COLO668 (cell line): Measurements from ENCODE around the gene BEX4.
"Not testable (repeated sequence)": the region's sequence is repeated elsewhere in the genome, so short reads cannot be mapped to it uniquely, and the experiment has no call there.

Source experiments
- DNase-seq: peaks from one replicate; lab custom pipeline; 2025; ENCODE audit not compliant: unreplicated experiment; lab: John Stamatoyannopoulos, UW

BEX4 gene, protein sequence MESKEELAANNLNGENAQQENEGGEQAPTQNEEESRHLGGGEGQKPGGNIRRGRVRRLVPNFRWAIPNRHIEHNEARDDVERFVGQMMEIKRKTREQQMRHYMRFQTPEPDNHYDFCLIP

GRCh38 chrX:103214870-103215424, at the start of gene BEX4:
TSS of gene BEX4 (plus strand) at chrX:103215108. CDS start at chrX:103216154, 1,046 bp downstream.
- DNase-seq, result peak; percentile 2

DNA sequence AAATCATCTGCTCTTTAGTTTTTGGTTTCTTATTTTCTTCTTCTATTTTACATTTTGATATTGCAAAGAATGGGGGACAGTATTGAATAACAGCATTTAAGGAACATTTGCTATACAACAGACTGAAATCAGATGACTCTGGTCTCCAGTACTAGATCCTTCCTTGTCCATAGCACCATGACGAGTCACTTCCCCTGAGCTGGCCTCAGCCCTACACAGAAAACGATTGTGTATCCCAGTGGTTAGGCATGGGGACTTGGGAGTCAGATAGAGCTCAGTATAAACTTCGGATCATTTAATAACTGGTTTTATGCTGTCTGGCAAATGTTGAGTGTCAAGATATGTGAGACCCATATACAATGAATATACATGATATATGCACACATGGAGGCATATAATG, 44.7 kb upstream of the BEX4 start:
- no peak for DNase-seq

GRCh38 chrX:103171353-103171752, 43.6 kb upstream of the BEX4 start:
- DNase-seq, result no peak

- DNase-seq, result not testable (repeated sequence)
These were observed 39.7 kb upstream of the BEX4 start for GRCh38 chrX:103175256-103175655.

- peak; percentile 12 for DNase-seq
These were observed 38.8 kb upstream of the BEX4 start for GRCh38 chrX:103175944-103176753.

DNA sequence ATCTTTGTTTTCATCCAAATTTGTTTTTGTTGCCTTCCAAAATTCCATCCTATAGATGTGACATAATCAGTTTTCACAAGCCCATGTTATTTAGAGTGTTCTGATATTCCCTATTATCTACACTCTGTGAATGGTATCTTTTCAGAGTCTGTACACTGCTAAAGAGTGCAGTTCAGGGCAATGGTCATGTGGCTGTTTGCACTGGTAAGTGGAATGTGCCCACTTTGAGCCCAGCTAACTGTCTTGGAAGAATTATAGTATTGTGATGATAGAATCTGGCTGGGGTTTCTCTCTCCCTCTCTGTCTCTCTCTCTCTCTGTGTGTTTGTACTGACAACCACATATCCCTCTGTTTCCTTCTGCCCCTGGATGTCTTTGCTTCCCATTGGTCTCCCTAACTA, 37.4 kb upstream of the BEX4 start:
- no peak for DNase-seq

DNA sequence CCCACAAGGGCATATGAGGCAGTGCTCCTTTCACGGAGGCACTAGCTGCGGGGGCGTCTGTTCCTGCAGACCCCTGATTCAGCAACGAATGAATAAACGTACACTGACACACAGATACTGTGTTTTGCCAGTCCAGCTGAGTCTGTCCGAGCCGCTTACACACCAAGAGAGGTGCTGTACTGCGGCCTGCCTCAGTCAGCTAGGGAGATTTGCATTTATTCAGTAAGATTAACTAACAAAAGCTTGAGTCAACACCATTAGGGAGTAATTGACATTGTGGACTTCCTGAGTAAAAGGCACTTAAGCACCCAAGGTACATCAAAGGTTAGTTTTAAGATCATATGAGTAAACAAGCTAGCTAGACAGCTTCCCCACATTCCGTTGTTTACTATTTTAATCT, 31.0 kb upstream of the BEX4 start:
- DNase-seq, result no peak

DNA sequence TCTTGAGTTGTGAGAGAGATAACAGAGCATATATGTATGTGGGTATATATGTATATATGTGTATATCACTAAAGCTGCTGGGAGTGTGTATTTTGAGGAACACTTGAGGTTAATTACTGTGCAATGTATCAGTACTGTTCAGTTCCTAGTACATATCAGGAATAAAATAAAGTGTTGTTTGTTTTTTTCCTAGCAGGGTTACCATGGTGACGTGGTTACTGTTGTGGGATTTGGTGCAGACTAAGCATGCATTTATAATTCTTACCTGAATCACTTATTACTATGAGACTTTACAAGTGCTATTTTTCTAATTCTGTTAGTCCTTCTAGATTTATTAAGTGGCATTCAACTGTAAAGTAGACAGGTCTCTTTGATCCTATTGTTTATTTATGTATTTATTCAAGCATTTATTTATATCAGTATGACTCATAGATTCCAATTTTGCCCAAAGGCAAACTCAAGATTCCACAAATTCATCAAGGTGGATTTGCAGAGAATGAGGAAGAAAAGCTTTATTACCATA, 26.9 kb upstream of the BEX4 start:
- no peak for DNase-seq

DNA sequence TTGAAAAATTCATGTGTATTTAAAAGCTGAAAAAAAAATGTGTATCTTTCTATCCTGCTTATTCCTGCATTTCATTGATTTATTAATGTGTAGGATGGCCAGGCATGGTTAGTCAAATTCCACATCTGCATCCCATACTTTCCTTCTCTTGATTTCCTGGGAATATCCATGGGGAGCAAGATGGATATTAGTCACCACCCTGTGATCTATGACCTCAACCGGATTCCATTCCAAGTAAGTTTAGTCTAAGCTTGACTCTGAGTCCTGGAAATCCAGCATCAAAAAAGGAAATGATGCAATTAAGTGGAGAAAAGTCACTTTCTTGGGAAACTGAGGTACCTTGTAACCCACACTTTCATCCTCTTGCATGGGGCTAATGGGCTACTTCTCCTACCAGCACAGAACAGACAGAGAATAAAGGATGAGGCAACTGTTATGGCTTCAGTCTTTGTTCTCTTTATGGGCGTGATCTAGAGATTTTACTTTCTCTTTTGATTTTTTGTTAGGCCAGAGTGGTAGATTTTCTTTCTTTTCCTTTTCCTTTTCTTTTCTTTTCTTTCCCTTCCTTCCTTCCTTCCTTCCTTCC, 17.1 kb upstream of the BEX4 start:
- no peak for DNase-seq

- DNase-seq, result not testable (repeated sequence)
These were observed 16.2 kb upstream of the BEX4 start for GRCh38 chrX:103198668-103199067.

DNA sequence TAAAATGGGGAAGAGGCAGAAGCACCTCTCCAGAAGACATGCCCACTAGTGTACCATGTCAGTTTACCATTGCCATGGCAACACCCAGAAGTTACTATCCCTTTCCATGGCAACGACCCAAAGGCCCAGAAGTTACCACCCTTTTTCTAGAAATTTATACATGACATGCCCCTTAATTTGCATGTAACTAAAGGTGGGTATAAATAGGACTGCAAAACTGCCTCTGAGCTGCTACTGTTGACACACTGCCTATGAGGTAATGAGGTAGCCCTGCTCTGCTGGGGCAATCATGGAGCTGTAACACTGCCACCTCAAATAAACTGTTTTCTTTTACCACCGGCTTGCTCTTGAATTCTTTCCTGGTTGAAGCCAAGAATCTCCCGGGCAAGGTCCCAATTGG, 13.9 kb upstream of the BEX4 start:
- no peak for DNase-seq

DNA sequence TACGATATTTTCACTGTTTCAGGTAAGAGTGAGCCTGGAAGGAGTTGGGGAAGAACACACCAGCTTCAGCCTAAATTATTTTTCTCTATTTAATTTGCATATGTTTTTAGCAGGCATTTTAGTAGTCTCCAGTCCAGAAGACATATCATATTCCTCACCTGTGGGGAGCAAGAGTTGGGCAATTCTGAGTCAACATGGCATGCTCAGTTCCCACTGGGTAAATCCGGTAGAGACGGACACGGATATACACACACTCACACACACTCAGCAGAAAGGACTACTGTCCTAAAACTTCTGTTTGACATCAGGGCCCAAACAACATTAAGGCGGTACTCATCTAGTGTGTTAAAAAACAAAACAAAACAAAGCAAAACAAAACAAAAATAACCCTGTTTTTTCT, 4.9 kb upstream of the BEX4 start:
- no peak for DNase-seq

DNA sequence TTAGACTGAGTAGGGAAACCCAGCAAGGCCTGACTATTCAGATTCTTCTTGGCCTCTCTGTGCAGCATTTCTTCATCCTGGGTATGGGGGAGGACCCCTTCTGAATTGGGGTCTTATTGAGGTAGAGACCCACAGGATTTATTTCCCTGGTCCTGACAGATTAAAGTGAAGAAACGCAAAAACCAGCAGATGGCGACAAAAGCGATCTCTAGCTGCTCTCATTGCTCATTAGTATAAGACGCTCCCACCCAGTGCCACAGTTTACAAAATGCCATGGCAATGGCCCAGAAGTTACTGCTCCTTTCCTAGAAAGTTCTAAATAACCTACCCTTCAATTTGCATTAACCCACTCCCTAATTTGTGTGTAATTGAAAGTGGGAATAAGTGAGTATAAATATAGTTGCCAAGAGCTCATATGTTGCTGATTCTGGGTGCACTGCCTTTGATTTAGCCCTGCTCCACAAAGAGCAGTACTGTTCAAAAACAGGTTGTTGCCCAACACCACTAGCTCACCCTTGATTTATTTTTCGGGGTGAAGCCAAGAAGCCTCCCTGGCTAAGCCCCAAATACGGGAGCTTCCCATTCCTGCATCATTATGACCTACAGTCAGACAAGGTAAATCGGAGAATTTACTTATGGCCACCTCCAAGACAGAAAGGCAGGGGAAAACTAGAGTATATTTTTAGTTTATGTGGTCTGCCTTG, 3.7 kb upstream of the BEX4 start:
- peak; percentile 4 for DNase-seq

- DNase-seq, result no peak
These were observed 2.0 kb upstream of the BEX4 start for GRCh38 chrX:103212749-103213457.

DNA sequence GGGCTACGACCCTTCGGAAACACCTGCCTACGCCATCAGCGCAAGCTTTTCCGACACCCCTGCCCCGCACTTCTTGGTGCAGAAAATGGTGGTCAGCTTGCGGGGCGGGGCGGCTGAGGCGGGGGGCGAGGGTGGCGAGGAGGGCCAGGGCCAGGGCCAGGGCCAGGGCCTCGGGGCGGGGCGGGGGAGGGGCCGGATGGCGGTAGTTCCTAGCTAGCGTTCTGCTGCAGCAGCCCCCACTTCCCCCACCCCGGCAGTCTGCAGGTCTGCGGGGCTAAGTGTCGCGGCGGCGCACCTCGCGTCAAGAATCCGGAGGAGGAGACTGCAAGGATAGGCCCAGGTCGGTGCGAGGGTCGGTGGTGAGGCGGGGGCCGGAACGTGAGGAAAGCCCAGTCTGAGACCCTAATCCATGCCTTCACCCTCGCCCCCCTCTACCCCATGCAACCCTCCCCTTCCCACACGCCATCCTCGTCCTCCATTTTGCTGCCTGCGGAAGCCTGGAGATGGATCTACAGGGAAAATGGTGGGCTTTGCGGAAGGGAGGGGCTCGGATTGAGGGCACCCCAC, 600 bp downstream of the BEX4 start:
- DNase-seq, result no peak

GRCh38 chrX:103220511-103221323, 5.8 kb downstream of the BEX4 start:
- DNase-seq, result no peak

- DNase-seq, result not testable (repeated sequence)
These were observed 11.0 kb downstream of the BEX4 start for GRCh38 chrX:103225918-103226317.

DNA sequence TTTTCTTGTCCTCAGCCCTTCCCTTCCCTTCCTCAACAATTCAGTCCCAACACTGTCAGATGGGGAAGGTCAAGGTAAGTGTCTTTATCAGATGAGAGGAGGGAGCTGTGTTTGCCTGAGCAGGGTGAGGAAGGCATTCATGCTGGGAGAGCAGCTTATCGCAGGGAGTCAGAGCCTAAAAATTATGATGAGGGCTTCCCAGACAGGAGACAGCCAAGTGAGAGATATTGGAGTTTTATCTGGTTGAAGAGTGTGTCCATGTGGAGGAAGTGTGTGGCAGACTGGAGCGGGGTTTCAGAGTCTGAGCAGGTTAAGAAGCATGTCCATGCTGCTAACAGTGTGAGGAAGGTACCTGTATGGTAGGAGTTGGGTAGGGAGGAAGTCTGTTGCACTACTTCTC, 18.4 kb downstream of the BEX4 start:
- DNase-seq, result no peak

- DNase-seq, result no peak
These were observed 20.0 kb downstream of the BEX4 start for GRCh38 chrX:103234869-103235268.
